Fibroblast of upper back skin (primary cell): ENCODE data around the gene ZNF653.

Experiments
- DNase-seq: peaks from one replicate; pipeline ENCODE4 v3.0.0-alpha.2; 2013

Gene ZNF653

DNA sequence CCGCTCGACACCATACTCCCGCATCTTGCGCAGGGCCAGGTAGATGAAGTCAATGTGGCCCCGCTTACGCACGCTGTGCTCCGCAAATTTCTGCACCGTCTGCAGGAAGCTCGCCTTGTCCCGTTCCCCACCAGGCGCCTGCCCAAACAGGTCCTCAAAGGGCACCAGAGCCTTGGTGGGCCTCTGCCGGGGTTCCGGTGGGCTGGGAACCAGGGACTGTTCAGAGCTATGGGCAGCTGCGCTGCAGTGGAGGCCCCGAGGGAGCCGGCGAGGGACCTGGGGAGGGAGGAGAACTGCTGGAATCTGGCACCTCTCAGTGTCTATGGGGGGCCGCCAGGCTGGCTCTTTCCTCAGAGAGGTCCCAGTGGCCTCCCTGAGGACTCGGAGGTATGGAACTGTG is 8.3 kb upstream of the ZNF653 start:
- DNase-seq: no peak

DNA sequence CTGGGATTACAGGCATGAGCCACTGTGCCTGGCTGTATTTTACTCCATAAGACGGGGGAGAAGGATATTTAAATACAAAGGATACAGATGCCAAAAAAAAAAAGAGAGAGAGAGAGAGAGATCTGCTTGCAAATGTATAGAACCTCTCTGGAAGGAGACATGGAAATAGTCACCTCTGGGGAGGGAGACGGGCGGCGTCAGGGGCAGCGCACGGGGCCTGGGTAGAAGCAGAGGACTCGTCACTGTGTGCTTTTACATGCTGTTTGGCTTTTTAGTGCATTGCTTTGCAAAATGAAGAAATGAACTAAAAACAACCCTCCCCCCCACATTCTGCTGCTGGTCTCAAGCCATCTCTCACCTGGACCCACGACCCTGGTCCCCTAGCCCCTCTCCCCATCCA is 4.8 kb upstream of the ZNF653 start:
- DNase-seq: no peak

- no peak for DNase-seq
These were observed 1.9 kb upstream of the ZNF653 start for GRCh38 chr19:11507370-11508078.

GRCh38 chr19:11506967-11507366 is 1.3 kb upstream of the ZNF653 start:
- DNase-seq: no peak

DNA sequence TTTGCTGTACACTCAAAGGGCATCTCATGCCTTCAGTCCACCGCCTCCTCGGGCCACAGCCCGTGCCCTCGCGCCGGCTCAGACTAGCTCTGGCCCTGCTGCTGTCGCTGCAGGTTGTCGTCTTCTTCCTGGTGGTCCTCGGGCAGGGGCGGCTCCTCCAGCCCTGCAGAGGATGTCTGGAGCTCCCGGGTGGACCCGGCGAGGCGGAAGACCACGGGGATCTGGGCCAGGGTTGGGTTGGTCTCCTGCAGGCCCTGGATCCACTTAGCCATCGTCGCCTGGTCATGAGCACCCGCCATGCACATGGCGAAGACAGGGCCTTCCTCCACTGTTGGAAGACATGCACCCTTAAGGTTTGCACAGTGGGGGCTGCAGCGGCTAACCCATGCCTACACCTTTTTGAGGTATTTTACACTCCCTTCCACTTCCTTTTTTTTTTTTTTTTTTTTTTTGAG is 489 bp upstream of the ZNF653 start:
- no peak for DNase-seq

DNA sequence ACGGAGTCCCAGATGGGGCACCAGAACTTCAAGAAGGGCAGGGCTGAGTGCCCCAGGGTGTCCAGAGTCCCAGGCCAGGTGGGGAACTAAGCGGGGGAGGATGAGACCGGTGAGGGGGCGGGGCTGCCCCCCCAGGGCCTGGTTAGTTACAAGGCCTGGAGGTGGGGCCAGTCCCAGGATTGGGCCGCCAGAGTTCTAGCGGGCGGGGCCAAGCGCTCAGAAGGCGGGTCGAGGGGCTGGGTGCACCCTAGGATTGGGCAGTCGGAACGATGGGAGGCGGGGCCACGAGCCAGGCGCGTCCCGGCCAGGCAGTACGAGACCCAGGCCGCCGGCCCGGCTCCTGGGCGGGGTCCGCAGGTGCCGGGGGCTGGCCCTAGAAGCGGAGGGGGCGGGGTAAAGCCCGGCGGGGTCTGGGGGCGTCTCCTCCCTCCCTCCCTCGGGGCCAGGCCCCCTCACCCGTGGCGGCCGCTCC is 571 bp downstream of the ZNF653 start:
- peak; percentile 95 for DNase-seq

DNA sequence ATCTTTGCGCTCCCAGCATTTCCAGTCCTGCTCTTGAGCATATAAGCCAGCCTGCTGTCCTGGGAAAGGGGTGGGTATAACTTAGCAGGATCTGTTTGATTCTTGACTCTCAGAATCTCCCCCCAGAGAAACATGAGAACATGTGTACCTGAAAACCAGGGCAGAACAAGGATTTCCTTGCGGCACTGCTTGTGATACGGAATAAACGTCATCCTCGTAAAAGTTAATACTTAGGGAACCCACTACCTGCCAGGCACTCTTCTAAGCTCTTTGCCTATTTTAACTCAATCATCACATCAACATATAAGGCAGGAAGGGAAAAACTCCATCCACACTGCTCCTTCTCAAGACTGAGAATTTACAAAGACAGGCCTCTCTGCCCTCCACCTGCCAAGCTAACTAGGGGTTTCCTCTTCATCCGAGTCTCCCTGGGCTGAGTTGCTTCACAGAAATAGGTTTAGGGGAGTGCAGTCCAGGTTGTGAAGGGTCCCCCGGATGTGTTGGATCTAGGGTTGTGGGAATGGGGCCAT is 1.1 kb downstream of the ZNF653 start:
- DNase-seq: no peak

DNA sequence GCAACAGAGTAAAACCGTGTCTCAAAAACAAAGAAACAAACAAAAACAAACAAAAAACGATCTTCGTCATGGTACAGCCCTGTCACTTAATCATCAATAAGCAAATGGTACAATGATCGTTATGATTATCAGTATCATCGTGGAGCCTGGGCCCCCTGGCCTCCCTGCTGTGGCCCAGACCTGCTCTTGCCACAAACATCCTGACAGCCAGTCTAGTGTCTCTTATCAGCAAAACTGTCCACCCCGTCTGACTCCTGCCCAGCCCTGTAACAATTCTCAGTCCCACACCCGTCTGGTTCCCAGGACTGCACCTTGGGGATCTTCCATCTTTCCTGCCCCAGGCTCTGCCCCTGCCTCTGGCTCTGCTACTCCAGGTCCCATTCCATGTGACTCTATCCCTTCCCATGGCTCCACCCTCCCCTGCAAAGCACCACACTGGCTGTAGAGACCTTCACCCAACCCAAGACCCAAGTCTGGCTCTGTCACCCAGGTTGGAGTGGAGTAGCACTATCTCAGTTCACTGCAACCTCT is 5.7 kb downstream of the ZNF653 start:
- no peak for DNase-seq

GRCh38 chr19:11499220-11499726 is 6.4 kb downstream of the ZNF653 start:
- DNase-seq: no peak

DNA sequence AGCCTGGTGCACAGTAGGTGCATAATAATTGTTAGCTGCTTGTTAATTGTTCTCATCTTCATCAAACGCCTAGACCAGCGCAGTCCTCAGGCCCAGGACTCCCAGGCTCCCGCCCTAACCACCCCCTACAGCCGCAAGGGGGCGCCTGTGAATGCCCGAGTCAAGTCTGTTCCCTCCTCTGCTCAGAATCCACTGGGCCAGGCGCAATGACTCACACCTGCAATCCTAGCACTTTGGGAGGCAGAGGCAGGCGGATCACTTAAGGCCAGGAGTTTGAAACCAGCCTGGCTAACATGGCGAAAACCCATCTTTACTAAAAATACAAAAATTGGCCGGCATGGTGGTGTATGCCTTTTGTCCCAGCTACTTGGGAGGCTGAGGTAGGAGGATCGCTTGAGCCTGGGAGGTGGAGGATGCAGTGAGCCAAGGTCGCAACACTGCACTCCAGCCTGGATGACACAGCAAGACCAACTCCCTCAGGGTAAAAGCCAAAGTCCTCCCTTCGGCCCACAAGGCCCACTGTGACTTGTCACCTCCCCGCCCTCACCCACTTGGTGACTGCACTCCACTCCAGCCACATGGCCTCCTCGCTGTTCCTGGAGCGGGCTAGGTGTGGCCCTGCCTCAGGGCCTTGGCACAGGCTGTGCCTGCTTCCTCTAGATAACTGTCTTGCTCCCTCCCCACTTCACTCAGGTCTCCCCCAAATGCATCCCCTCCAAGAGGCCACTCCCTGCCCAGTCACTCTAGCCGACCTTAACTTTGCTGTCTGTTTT is 9.1 kb downstream of the ZNF653 start:
- peak; percentile 83 for DNase-seq

- no peak for DNase-seq
These were observed 9.8 kb downstream of the ZNF653 start for GRCh38 chr19:11495885-11496284.

GRCh38 chr19:11495481-11495880 is 10.2 kb downstream of the ZNF653 start:
- no peak for DNase-seq

DNA sequence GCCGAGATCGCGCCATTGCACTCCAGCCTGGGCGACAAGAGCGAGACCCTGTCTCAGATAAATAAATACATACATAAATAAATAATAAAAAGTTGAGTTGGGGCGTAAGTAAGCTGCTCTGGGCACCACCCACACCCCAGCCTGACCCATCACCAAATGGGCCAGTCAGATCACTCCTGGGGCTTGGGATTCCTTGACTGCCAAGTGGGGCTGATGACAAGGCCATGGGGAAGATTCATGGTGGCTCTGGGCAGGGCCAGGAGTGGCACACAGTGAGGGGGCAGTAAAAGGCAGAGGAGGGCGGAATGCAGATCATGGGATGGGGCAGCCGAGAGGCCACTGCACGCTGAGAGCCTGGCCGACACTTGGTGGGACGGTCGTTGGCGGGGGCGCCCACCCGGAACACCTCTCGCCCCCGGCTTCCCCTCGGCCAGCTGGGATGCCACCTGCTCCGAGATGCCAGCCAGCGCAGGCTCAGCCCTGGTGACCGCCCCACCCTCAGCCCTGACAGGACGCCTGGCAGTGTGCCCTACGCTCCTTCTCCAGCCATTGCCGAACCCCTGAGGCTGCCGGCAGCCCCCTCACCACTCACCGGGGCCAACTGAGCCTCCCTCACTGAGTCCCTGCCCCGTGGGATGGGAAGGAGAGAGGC is 10.9 kb downstream of the ZNF653 start:
- no peak for DNase-seq

DNA sequence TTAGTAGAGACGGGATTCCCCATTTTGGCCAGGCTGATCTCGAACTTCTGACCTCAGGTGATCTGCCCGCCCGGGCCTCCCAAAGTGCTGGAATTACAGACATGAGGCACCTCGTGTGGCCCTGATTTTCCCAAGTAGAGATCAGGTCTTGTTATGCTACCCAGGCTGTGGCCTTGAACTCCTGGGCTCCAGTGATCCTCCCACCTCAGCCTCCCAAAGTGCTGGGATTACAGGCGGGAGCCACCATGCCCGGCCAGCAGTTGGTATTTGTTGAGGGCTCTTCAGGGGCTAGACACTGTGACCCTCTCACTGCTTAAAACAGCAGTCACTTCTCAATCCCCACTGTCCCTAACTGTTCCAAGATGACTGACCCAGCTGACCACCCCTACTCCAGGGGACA is 16.3 kb downstream of the ZNF653 start:
- DNase-seq: no peak

- DNase-seq: no peak
These were observed 18.8 kb downstream of the ZNF653 start for GRCh38 chr19:11486661-11487503.

GRCh38 chr19:11485245-11485837 is 20.3 kb downstream of the ZNF653 start:
- no peak for DNase-seq

- DNase-seq: no peak
These were observed 22.1 kb downstream of the ZNF653 start for GRCh38 chr19:11483366-11484111.

- DNase-seq: peak; percentile 72
These were observed 23.1 kb downstream of the ZNF653 start for GRCh38 chr19:11482384-11483050.

DNA sequence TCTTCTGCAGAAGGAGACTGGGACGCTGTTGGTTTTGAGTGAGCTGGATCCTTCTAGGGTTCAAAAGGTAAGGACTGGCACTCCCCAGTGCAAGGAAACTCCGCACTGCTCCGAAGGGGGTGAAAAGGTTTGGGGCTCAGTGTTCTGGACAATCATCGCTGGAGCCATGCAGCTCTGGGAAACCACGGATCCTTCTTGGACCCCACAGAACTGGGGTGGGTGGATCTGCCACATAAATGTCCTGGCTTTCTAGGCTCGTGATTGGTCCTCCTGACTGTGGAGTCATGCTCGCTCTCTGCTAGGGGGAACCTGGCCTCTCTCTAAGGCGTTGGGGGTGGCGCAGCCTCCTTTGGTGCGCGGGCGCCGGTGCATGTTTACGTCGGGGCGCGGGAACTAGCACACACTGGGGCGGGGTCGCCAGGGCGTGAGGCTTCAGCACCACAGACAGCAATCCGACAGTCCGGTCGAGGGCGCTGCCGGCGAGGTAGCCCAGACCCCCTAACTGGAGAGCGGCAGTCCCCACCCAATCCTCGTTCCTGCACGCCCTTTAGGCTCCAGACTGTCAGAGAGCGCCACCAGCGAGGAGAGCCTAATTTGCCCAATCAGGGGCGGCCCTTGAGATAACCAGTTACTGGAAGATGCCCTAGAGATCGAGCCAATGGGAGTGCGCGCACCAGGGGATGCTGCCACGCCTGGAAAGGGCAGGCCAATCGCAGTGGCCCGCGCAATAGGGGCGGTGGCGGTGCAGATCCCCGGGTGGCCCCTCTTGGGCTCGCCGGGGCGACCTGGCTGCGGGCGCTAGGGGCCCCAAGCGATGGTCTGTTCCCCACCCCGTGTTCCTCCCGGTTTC is 23.9 kb downstream of the ZNF653 start:
- peak; percentile 83 for DNase-seq
